Liver (tissue), 3 donors: ENCODE measurements around the gene COPZ1.

Source experiments
- EGR1 ChIP-seq, 2 donors: IDR thresholded peaks; 2 replicates each; pipeline ENCODE4 v1.6.1; 2016 to 2018; ENCODE audit warnings: antibody characterized with exemption in 2 of 2, low read depth in 2 of 2
- MAX ChIP-seq: IDR thresholded peaks from 2 replicates; pipeline ENCODE4 v1.6.1; 2016; ENCODE audit warnings: antibody characterized with exemption
- RAD21 ChIP-seq, 2 donors: IDR thresholded peaks; 2 replicates each; pipeline ENCODE4 v1.6.1; 2016; ENCODE audit warnings: antibody characterized with exemption in 2 of 2, mild to moderate bottlenecking in 2 of 2
- TAF1 ChIP-seq: conservative IDR thresholded peaks from 2 replicates; pipeline ENCODE4 v1.6.1; 2016; ENCODE audit warnings: antibody characterized with exemption, mild to moderate bottlenecking
- TF ChIP-seq, protein P1 (sequence below): fragments of 150-350 bp; IDR thresholded peaks from 2 replicates; pipeline ENCODE4 v1.5.1; 2017; ENCODE audit warnings: improper control_type of control experiment, low read depth, low read length; ENCODE audit not compliant: missing input control
- TF ChIP-seq, protein P2 (sequence below): IDR thresholded peaks from 2 replicates; pipeline ENCODE4 v1.6.1; 2016; ENCODE audit warnings: antibody characterized with exemption, mild to moderate bottlenecking
- donor health status: healthy.
- donor health status: healthy.

GRCh38 chr12:54378796-54379397 lies 54.0 kb downstream of the COPZ1 start:
- TF ChIP-seq, protein P1, sequence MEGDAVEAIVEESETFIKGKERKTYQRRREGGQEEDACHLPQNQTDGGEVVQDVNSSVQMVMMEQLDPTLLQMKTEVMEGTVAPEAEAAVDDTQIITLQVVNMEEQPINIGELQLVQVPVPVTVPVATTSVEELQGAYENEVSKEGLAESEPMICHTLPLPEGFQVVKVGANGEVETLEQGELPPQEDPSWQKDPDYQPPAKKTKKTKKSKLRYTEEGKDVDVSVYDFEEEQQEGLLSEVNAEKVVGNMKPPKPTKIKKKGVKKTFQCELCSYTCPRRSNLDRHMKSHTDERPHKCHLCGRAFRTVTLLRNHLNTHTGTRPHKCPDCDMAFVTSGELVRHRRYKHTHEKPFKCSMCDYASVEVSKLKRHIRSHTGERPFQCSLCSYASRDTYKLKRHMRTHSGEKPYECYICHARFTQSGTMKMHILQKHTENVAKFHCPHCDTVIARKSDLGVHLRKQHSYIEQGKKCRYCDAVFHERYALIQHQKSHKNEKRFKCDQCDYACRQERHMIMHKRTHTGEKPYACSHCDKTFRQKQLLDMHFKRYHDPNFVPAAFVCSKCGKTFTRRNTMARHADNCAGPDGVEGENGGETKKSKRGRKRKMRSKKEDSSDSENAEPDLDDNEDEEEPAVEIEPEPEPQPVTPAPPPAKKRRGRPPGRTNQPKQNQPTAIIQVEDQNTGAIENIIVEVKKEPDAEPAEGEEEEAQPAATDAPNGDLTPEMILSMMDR: no peak
- no peak for TF ChIP-seq MAX
- TF ChIP-seq TAF1: no peak
- TF ChIP-seq EGR1 (IDR thresholded peaks at IDR 0.05; ENCODE audit: low read depth in 2 of 2): no peak
- TF ChIP-seq, protein P2, sequence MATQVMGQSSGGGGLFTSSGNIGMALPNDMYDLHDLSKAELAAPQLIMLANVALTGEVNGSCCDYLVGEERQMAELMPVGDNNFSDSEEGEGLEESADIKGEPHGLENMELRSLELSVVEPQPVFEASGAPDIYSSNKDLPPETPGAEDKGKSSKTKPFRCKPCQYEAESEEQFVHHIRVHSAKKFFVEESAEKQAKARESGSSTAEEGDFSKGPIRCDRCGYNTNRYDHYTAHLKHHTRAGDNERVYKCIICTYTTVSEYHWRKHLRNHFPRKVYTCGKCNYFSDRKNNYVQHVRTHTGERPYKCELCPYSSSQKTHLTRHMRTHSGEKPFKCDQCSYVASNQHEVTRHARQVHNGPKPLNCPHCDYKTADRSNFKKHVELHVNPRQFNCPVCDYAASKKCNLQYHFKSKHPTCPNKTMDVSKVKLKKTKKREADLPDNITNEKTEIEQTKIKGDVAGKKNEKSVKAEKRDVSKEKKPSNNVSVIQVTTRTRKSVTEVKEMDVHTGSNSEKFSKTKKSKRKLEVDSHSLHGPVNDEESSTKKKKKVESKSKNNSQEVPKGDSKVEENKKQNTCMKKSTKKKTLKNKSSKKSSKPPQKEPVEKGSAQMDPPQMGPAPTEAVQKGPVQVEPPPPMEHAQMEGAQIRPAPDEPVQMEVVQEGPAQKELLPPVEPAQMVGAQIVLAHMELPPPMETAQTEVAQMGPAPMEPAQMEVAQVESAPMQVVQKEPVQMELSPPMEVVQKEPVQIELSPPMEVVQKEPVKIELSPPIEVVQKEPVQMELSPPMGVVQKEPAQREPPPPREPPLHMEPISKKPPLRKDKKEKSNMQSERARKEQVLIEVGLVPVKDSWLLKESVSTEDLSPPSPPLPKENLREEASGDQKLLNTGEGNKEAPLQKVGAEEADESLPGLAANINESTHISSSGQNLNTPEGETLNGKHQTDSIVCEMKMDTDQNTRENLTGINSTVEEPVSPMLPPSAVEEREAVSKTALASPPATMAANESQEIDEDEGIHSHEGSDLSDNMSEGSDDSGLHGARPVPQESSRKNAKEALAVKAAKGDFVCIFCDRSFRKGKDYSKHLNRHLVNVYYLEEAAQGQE: no peak
- no peak for TF ChIP-seq RAD21 (IDR thresholded peaks at IDR 0.05)
